Colonic mucosa (tissue), 4 donors: ENCODE measurements around the gene NOP9. TPM values are rescaled to one million over a fixed set of nuclear protein-coding genes. Genes with fewer than 3 reads are reported as not detected.

Source experiments
- DNase-seq: peaks from one replicate; pipeline ENCODE4 v3.0.0-alpha.2; 2020
- H3K27ac ChIP-seq: fragments of 200-600 bp; one replicate; pipeline ENCODE4 v1.8.0; 2021
- H3K27me3 ChIP-seq: fragments of 200-600 bp; one replicate; pipeline ENCODE4 v1.8.0; 2021
- H3K36me3 ChIP-seq: fragments of 200-600 bp; one replicate; pipeline ENCODE4 v1.8.0; 2021
- H3K4me1 ChIP-seq: fragments of 200-600 bp; one replicate; pipeline ENCODE4 v1.8.0; 2021; ENCODE audit warnings: mild to moderate bottlenecking
- H3K4me3 ChIP-seq: fragments of 200-600 bp; one replicate; pipeline ENCODE4 v1.8.0; 2021
- H3K9ac ChIP-seq, 2 donors: one replicate each; pipeline ENCODE4 v1.7.0; 2013; ENCODE audit warnings: control low read depth in 2 of 2, low read depth in 2 of 2, low read length in 2 of 2
- H3K9me3 ChIP-seq: fragments of 200-600 bp; one replicate; pipeline ENCODE4 v1.8.0; 2021
- intact Hi-C: fragments of 100-400 bp; cut with DNase I; formaldehyde crosslinking; loops from one replicate; pipeline ENCODE4 v1.14.1; 2022
- total RNA-seq, 2 donors: library from RNA; stranded (reverse); fragmentation: NEBNext Ultra II Directional in 1 of 2; extraction: Animal tissue kit (Norgen Biotek cat#: 25700) in 1 of 2; gene quantifications; one replicate each; pipeline ENCODE4 v1.2.1, GENCODE V29; 2021
- TF ChIP-seq, protein P1 (sequence below): fragments of 200-600 bp; IDR thresholded peaks from one replicate; pipeline ENCODE4 v1.8.0; 2022; ENCODE audit warnings: antibody characterized with exemption, mild to moderate bottlenecking
- donor health status: healthy.
- donor health status: DM: no; HTN: no; CAD: no.
- donor health status: DM: no; HTN: no; CAD: no.

Gene NOP9
- total RNA-seq, 2 donors from 2014 or later: 23.8 to 49.8 TPM

DNA sequence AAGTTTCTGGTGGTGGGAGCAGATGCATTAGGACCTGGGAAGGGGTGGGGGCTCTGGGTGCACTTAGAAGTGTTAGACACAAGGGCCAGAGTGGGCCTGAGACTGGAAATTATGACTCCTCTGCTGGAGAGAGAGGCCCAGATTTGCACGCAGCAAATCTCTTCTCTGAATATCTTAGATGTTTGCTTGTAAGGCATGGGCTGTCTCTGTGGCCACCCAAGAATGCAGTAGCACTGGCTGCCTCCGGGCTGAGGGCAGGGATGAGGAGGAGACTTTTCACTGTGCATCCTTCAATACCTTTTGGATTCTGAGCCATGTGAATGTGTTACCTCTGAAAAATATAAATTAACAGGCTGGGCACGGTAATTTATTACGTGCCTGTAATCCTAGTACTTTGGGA lies 14.3 kb upstream of the NOP9 start:
- H3K4me1 ChIP-seq: no peaks in the 10 kb centered on the region
- DNase-seq: no peak
- TF ChIP-seq, protein P1, sequence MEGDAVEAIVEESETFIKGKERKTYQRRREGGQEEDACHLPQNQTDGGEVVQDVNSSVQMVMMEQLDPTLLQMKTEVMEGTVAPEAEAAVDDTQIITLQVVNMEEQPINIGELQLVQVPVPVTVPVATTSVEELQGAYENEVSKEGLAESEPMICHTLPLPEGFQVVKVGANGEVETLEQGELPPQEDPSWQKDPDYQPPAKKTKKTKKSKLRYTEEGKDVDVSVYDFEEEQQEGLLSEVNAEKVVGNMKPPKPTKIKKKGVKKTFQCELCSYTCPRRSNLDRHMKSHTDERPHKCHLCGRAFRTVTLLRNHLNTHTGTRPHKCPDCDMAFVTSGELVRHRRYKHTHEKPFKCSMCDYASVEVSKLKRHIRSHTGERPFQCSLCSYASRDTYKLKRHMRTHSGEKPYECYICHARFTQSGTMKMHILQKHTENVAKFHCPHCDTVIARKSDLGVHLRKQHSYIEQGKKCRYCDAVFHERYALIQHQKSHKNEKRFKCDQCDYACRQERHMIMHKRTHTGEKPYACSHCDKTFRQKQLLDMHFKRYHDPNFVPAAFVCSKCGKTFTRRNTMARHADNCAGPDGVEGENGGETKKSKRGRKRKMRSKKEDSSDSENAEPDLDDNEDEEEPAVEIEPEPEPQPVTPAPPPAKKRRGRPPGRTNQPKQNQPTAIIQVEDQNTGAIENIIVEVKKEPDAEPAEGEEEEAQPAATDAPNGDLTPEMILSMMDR: no peak
- intact Hi-C loops: no loop called here
- H3K9ac ChIP-seq: no peak overlapping the region
- H3K27ac ChIP-seq: no peak overlapping the region
- no peaks in the 10 kb centered on the region for H3K36me3 ChIP-seq
- H3K4me3 ChIP-seq: no peak overlapping the region
- H3K9me3 ChIP-seq: no peaks in the 10 kb centered on the region
- no peaks in the 10 kb centered on the region for H3K27me3 ChIP-seq

DNA sequence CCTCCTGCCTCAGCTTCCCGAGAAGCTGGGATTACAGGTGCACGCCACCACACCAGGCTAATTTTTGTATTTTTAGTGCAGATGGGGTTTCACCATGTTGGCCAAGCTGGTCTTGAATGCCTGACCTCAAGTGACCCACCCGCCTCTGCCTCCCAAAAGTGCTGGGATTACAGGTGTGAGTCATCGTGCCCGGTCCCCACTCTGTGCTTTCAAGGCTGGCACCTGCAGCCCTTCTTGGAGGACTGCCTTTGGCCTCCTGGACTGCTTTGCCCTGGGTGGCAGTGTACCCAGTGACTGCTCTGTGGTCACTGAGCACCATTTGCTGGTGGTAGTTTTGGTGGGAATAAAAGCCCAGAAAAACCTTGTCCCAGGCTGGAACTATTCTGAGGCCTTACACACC lies 12.7 kb upstream of the NOP9 start:
- no peaks in the 10 kb centered on the region for H3K27me3 ChIP-seq
- no peak for DNase-seq
- no peaks in the 10 kb centered on the region for H3K9me3 ChIP-seq
- TF ChIP-seq, protein P1: no peak
- H3K27ac ChIP-seq: no peak overlapping the region
- no peaks in the 10 kb centered on the region for H3K36me3 ChIP-seq
- H3K4me3 ChIP-seq: no peak overlapping the region
- intact Hi-C loops: no loop called here
- no peaks in the 10 kb centered on the region for H3K4me1 ChIP-seq
- H3K9ac ChIP-seq: no peak overlapping the region

DNA sequence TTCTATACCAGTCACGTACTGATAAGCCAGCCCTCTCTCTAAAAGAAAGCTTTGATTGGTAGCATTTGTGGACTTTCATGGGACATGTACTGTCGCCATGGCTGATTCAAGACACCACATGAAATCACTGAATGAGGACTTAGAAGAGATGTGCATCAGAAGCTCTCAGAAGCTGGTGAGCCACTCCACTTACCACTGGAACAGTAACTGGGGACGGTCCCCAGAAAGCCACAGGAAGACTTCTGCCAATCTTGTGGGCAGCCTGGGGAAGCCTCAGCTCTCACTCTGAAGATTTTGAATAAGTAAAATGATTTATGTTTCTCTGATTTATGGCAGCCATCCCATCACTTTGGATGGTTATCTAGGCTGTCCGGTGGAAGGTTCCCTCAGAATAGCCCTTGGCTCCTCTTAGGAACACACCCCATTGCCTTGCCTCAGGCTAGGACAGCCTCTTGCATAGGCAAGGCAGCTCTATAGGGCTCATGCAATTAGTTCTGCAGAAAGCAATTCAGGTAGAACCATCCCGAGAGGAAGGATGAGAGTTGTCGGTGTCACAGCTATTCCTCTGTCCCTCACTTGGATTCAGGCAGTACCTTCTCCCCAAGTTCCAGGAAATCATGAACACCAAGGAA lies 9.9 kb upstream of the NOP9 start:
- peaks cover 3% of the 10 kb centered on the region for H3K36me3 ChIP-seq
- H3K4me1 ChIP-seq: no peaks in the 10 kb centered on the region
- no peaks in the 10 kb centered on the region for H3K27me3 ChIP-seq
- H3K9ac ChIP-seq: no peak overlapping the region
- no peaks in the 10 kb centered on the region for H3K9me3 ChIP-seq
- intact Hi-C loops: no loop called here
- no peak overlapping the region for H3K27ac ChIP-seq
- TF ChIP-seq, protein P1: no peak
- H3K4me3 ChIP-seq: no peak overlapping the region
- DNase-seq: no peak

DNA sequence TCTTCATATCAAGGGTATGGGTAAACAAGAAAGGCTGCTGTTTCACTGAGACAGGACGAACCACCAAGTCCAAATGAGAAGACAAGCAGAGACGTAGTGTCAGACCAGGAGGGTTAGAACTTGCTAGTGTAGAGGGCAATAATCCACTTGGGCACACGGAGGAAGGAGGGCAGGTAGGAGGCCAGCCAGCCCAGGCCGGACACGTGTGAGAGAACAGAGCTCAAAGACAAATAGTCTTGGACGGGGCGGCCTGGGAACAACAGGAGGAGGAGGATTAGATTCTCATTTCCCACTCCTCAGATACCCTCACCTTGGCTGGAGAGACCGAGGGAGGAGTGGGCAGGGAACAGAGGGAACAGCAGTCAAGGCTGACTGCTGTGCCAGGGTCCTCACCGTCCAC lies 8.9 kb upstream of the NOP9 start:
- Histone ChIP-seq H3K27me3 (no peaks in the 10 kb centered on the region), H3K36me3 (peaks cover 8% of the 10 kb centered on the region), H3K27ac (no peak overlapping the region), H3K4me1 (no peaks in the 10 kb centered on the region), H3K9me3 (no peaks in the 10 kb centered on the region), H3K9ac (no peak overlapping the region), H3K4me3 (no peak overlapping the region)
- intact Hi-C loops: no loop called here
- DNase-seq: no peak
- TF ChIP-seq, protein P1: no peak

DNA sequence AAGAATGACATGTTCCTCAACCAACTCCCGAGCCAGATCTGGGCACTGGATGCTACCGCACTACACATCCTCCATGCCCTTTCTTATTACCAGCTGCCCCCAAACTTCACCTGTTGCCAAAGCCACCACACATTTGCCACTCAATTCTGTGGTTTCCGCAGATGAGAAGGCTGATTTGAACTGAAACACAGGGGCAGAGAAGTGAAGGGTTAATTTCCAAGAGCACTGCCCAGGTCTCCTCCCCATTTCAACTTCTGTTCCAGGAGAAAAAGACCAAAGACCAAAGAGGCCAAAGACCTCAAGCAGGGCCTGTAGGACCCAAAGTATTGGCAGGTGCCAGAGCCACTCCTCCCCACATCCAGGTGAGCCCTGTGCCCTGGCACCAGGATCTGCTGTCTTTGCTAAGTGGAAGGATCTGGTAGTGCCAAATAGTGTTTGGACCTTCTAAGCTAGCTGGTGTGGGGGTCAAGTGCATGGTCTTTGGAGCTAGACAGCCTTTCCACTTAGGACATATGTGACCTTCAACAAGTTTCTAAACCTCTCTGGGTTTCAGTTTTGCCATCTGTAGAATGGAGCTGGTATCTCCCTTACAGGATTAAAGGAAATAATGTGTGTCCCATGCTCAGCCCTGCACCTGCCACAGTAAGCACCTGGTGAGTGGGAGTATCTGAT lies 8.1 kb upstream of the NOP9 start:
- Histone ChIP-seq H3K4me3 (no peak overlapping the region), H3K27me3 (no peaks in the 10 kb centered on the region), H3K9me3 (no peaks in the 10 kb centered on the region), H3K36me3 (peaks cover 8% of the 10 kb centered on the region), H3K27ac (no peak overlapping the region), H3K9ac (no peak overlapping the region), H3K4me1 (peaks cover under 1% of the 10 kb centered on the region)
- intact Hi-C loops: loop anchor here (2.0 kb wide), 1 partner anchor 47 kb away; no protein-coding TSS in a partner anchor
- TF ChIP-seq, protein P1: no peak
- DNase-seq: no peak
